Panc1 (cell line): Measurements from ENCODE around the gene ADARB2. TPM values are rescaled to one million over a fixed set of nuclear protein-coding genes. Genes with fewer than 3 reads are reported as not detected.
"Not testable (repeated sequence)": the region's sequence is repeated elsewhere in the genome, so short reads cannot be mapped to it uniquely, and the experiment has no call there.

Experiments used
- ATAC-seq: fragments of 200-7000 bp; cut with Tn5 transposase; 2 replicates; pipeline ENCODE4 v1.9.1; 2020; ENCODE audit warnings: mild to moderate bottlenecking, moderate library complexity
- BruUV-seq: library from RNA; stranded (reverse); fragments of 400-500 nt; replicated peaks from 2 replicates; lab custom pipeline; 2021; lab: Mats Ljungman, UMichigan
- CTCF ChIA-PET: fragments of 300-600 bp; sonication (Branson Sonifier 250); formaldehyde crosslinking; loops from one replicate; lab custom pipeline; 2022; ENCODE audit warnings: antibody characterized with exemption; lab: Charles Lee
- POLR2A ChIA-PET: fragments of 300-600 bp; sonication (Branson Sonifier 250); formaldehyde crosslinking; loops from one replicate; lab custom pipeline; 2022; ENCODE audit warnings: antibody characterized with exemption; lab: Charles Lee
- DNase-seq: peaks from one replicate; pipeline ENCODE4 v3.0.0-alpha.2; 2010; ENCODE audit warnings: low read depth, low spot score
- H3K27ac ChIP-seq: 2 replicates; pipeline ENCODE4 v1.5.1; 2011; ENCODE audit warnings: mild to moderate bottlenecking, low read length, inconsistent platforms
- H3K27me3 ChIP-seq: fragments of 200-500 bp; sonication (Bioruptor generic); 2 replicates; pipeline ENCODE4 v1.6.0; 2014; ENCODE audit warnings: low read length, inconsistent platforms; ENCODE audit not compliant: control insufficient read depth, insufficient read depth
- H3K36me3 ChIP-seq: fragments of 200-500 bp; sonication (Bioruptor generic); 2 replicates; pipeline ENCODE4 v1.5.1; 2014; ENCODE audit warnings: inconsistent platforms, mild to moderate bottlenecking, low read length, moderate library complexity; ENCODE audit not compliant: control insufficient read depth, insufficient read depth
- H3K4me1 ChIP-seq: 2 replicates; pipeline ENCODE4 v1.5.1; 2011; ENCODE audit warnings: inconsistent platforms, mild to moderate bottlenecking, low read length, moderate library complexity; ENCODE audit not compliant: control insufficient read depth, insufficient read depth
- H3K4me3 ChIP-seq, 2 experiments: 2 replicates each; pipeline ENCODE4 v1.5.1; 2011 to 2012; ENCODE audit warnings: low read depth in 2 of 2, low read length in 2 of 2, mild to moderate bottlenecking in 2 of 2, inconsistent platforms in 1 of 2, moderate library complexity in 1 of 2
- H3K9me3 ChIP-seq: fragments of 200-500 bp; sonication (Bioruptor generic); 2 replicates; pipeline ENCODE4 v1.5.1; 2014; ENCODE audit warnings: low read depth, mild to moderate bottlenecking, inconsistent platforms, low read length, moderate library complexity; ENCODE audit not compliant: control insufficient read depth, insufficient read depth
- CTCF ChIP-seq: fragments of 450-650 bp; IDR thresholded peaks from 2 replicates; pipeline ENCODE4 v1.5.1; 2017; ENCODE audit warnings: mild to moderate bottlenecking
- POLR2AphosphoS5 ChIP-seq: IDR thresholded peaks from 2 replicates; pipeline ENCODE4 v1.6.1; 2012; ENCODE audit warnings: mild to moderate bottlenecking, low read depth, low read length, moderate library complexity
- REST ChIP-seq, 2 experiments: IDR thresholded peaks; 2 replicates each; pipeline ENCODE4 v1.6.1; 2011 to 2012; ENCODE audit warnings: low read depth in 2 of 2, control low read depth in 1 of 2, low read length in 1 of 2, mild to moderate bottlenecking in 1 of 2, moderate library complexity in 1 of 2; ENCODE audit not compliant: insufficient read depth in 1 of 2
- SIN3A ChIP-seq: IDR thresholded peaks from 2 replicates; pipeline ENCODE4 v1.6.1; 2012; ENCODE audit warnings: low read depth, mild to moderate bottlenecking, low read length, moderate library complexity, borderline replicate concordance; ENCODE audit not compliant: insufficient read depth
- TCF7L2 ChIP-seq: IDR thresholded peaks from 2 replicates; pipeline ENCODE4 v1.6.1; 2011; ENCODE audit warnings: mild to moderate bottlenecking, low read depth, low read length, inconsistent platforms
- in situ Hi-C: cut with HindIII; loops from 2 replicates; pipeline ENCODE4 v1.10.0; 2016; ENCODE audit warnings: low sequenced_read_pairs, low pct_unique_long_range_greater_than_20kb
- intact Hi-C: fragments of 100-400 bp; cut with micrococcal nuclease; formaldehyde crosslinking; loops from one replicate; pipeline ENCODE4 v1.10.0; 2022; ENCODE audit not compliant: unreplicated experiment
- total RNA-seq: library from RNA; stranded (reverse); gene quantifications from one replicate; pipeline ENCODE4 v1.2.1, GENCODE V29; 2021; ENCODE audit not compliant: unreplicated experiment

The ADARB2 gene
- total RNA-seq, 1 experiment from 2014 or later = 0.31 TPM

GRCh38 chr10:1431229-1431628, 306.1 kb downstream of the ADARB2 start:
- POLR2A ChIA-PET = no interaction called here
- no peak for TF ChIP-seq REST (IDR thresholded peaks at IDR 0.05; ENCODE audit: insufficient read depth in 1 of 2, low read depth in 2 of 2, low read length in 1 of 2)
- TF ChIP-seq POLR2AphosphoS5 = no peak
- TF ChIP-seq TCF7L2 = no peak
- no peak for TF ChIP-seq SIN3A
- no peak for TF ChIP-seq CTCF
- H3K27me3 ChIP-seq = no peaks in the 10 kb centered on the region; the same call in none of the 2 replicates
- H3K4me3 ChIP-seq = no peak overlapping the region
- H3K9me3 ChIP-seq = no peaks in the 10 kb centered on the region; the same call in 1 of the 2 replicates
- no TSS peak for BruUV-seq
- H3K36me3 ChIP-seq = no peaks in the 10 kb centered on the region
- no peak for DNase-seq
- CTCF ChIA-PET = no interaction called here
- no peak overlapping the region for H3K27ac ChIP-seq
- no peak for ATAC-seq
- no peaks in the 10 kb centered on the region for H3K4me1 ChIP-seq
- intact Hi-C loops (no loop called here), in situ Hi-C loops (no loop called here)

- H3K36me3 ChIP-seq, H3K27me3 ChIP-seq, in situ Hi-C loops, H3K4me3 ChIP-seq, intact Hi-C loops, ATAC-seq, CTCF ChIA-PET, H3K9me3 ChIP-seq, H3K4me1 ChIP-seq, POLR2A ChIA-PET, H3K27ac ChIP-seq, DNase-seq, BruUV-seq: not testable (repeated sequence)
Measured at GRCh38 chr10:1427521-1428186, 309.7 kb downstream of the ADARB2 start.

GRCh38 chr10:1426786-1427185, 310.5 kb downstream of the ADARB2 start:
- H3K36me3 ChIP-seq = no peaks in the 10 kb centered on the region
- H3K27me3 ChIP-seq = no peaks in the 10 kb centered on the region; the same call in none of the 2 replicates
- POLR2A ChIA-PET = no interaction called here
- CTCF ChIA-PET = no interaction called here
- in situ Hi-C loops (no loop called here), intact Hi-C loops (no loop called here)
- no peaks in the 10 kb centered on the region; the same call in 1 of the 2 replicates for H3K9me3 ChIP-seq
- BruUV-seq = no TSS peak
- no peak overlapping the region for H3K4me3 ChIP-seq
- TF ChIP-seq TCF7L2 (no peak), CTCF (no peak), POLR2AphosphoS5 (no peak), REST (IDR thresholded peaks at IDR 0.05; ENCODE audit: insufficient read depth in 1 of 2, low read depth in 2 of 2, low read length in 1 of 2) (no peak), SIN3A (no peak)
- DNase-seq = no peak
- H3K4me1 ChIP-seq = no peaks in the 10 kb centered on the region
- H3K27ac ChIP-seq = no peak overlapping the region
- no peak for ATAC-seq
